HepG2 (cell line): ENCODE data around the gene CADM2. TPM values are rescaled to one million over a fixed set of nuclear protein-coding genes. Genes with fewer than 3 reads are reported as not detected.

Source experiments
- AGO1 ChIP-seq: fragments of 200-400 bp; formaldehyde crosslinking; IDR thresholded peaks from 2 replicates; pipeline ENCODE4 v1.6.1; 2017; ENCODE audit warnings: mild to moderate bottlenecking, low read depth, low read length, moderate library complexity; ENCODE audit not compliant: poor library complexity, severe bottlenecking
- AHR ChIP-seq: IDR thresholded peaks from 2 replicates; pipeline ENCODE4 v1.6.1; 2018; ENCODE audit warnings: missing genetic modification reagents, missing compliant biosample characterization
- ETV5 ChIP-seq: IDR thresholded peaks from 2 replicates; pipeline ENCODE4 v1.6.1; 2018; ENCODE audit warnings: missing biosample characterization, missing genetic modification reagents, inconsistent platforms, borderline replicate concordance
- KMT2B ChIP-seq: IDR thresholded peaks from 2 replicates; pipeline ENCODE4 v1.6.1; 2016; ENCODE audit warnings: missing genetic modification reagents, missing compliant biosample characterization
- PAF1 ChIP-seq: IDR thresholded peaks from 2 replicates; pipeline ENCODE4 v1.6.1; 2016; ENCODE audit warnings: missing genetic modification reagents, missing compliant biosample characterization
- PPARG ChIP-seq: conservative IDR thresholded peaks from 2 replicates; pipeline ENCODE4 v1.6.1; 2016; ENCODE audit warnings: missing biosample characterization, missing genetic modification reagents
- SP4 ChIP-seq: sonication (generic); formaldehyde crosslinking; IDR thresholded peaks from 2 replicates; pipeline ENCODE4 v1.8.1; 2023; ENCODE audit warnings: mild to moderate bottlenecking, missing genetic modification reagents
- TGIF2 ChIP-seq: IDR thresholded peaks from 2 replicates; pipeline ENCODE4 v1.6.1; 2016; ENCODE audit warnings: control low read depth, missing compliant biosample characterization
- ZKSCAN1 ChIP-seq: fragments of 150-350 bp; IDR thresholded peaks from 2 replicates; pipeline ENCODE4 v1.6.1; 2014; ENCODE audit warnings: low read length
- ZNF18 ChIP-seq: sonication (generic); formaldehyde crosslinking; IDR thresholded peaks from 2 replicates; pipeline ENCODE4 v1.8.0; 2022; ENCODE audit warnings: mild to moderate bottlenecking, missing genetic modification reagents; ENCODE audit not compliant: insufficient replicate concordance
- ZNF180 ChIP-seq: sonication (generic); formaldehyde crosslinking; IDR thresholded peaks from 2 replicates; pipeline ENCODE4 v1.4.0; 2020; ENCODE audit warnings: low read depth, missing genetic modification reagents, borderline replicate concordance
- ZNF256 ChIP-seq: sonication (generic); formaldehyde crosslinking; conservative IDR thresholded peaks from 2 replicates; pipeline ENCODE4 v1.4.0; 2020; ENCODE audit warnings: missing genetic modification reagents
- ZNF275 ChIP-seq: sonication (generic); formaldehyde crosslinking; IDR thresholded peaks from 2 replicates; pipeline ENCODE4 v1.8.0; 2022; ENCODE audit warnings: missing genetic modification reagents, mild to moderate bottlenecking, inconsistent platforms, borderline replicate concordance
- ZNF576 ChIP-seq: sonication (generic); formaldehyde crosslinking; IDR thresholded peaks from 2 replicates; pipeline ENCODE4 v1.4.0; 2020; ENCODE audit warnings: mild to moderate bottlenecking, missing genetic modification reagents
- ZNF644 ChIP-seq: IDR thresholded peaks from 2 replicates; pipeline ENCODE4 v1.6.1; 2016; ENCODE audit warnings: low read depth
- ZNF777 ChIP-seq: sonication (generic); formaldehyde crosslinking; IDR thresholded peaks from 2 replicates; pipeline ENCODE4 v1.4.0; 2020; ENCODE audit warnings: missing genetic modification reagents
- ZNF792 ChIP-seq: IDR thresholded peaks from 2 replicates; pipeline ENCODE4 v1.6.1; 2016
- polyA plus RNA-seq, 8 experiments: library from polyadenylated mRNA; depleted of rRNA in 3 of 8; stranded (reverse) in 7 of 8; unstranded in 1 of 8; fragments of >200 nt; fragmentation: Illumina TruSeq in 4 of 8; extraction: Trizol in 4 of 8; gene quantifications; 2 replicates each; pipeline versions ENCODE4 v1.2.1 to v1.2.3, GENCODE V29; 2011 to 2016; ENCODE audit warnings: low read depth in 4 of 8, missing spikeins in 1 of 8, mixed read lengths in 1 of 8; ENCODE audit not compliant: insufficient read depth in 1 of 8
- total RNA-seq, 5 experiments: library from RNA; depleted of rRNA; stranded (reverse); fragments of >200 nt; fragmentation: Illumina TruSeq; extraction: Trizol; gene quantifications; 2 replicates each; pipeline ENCODE4 v1.2.3, GENCODE V29; 2016; ENCODE audit warnings: low read depth in 1 of 5
- TF ChIP-seq, protein P1 (sequence below): sonication (generic); formaldehyde crosslinking; IDR thresholded peaks from 2 replicates; pipeline ENCODE4 v1.4.0; 2020; ENCODE audit warnings: mild to moderate bottlenecking, missing genetic modification reagents
- TF ChIP-seq, protein P2 (sequence below): IDR thresholded peaks from 2 replicates; pipeline ENCODE4 v1.6.1; 2016
- TF ChIP-seq, protein P3 (sequence below): IDR thresholded peaks from 2 replicates; pipeline ENCODE4 v1.6.1; 2016; ENCODE audit warnings: low read depth
- TF ChIP-seq, protein P4 (sequence below): sonication (generic); formaldehyde crosslinking; conservative IDR thresholded peaks from 2 replicates; pipeline ENCODE4 v1.4.0; 2020; ENCODE audit warnings: missing genetic modification reagents

The CADM2 gene
- total and polyA plus RNA-seq, 2 of the 13 experiments (the other 11 are each of a cell fraction or from before 2014, with no cell fraction given) = not detected

DNA sequence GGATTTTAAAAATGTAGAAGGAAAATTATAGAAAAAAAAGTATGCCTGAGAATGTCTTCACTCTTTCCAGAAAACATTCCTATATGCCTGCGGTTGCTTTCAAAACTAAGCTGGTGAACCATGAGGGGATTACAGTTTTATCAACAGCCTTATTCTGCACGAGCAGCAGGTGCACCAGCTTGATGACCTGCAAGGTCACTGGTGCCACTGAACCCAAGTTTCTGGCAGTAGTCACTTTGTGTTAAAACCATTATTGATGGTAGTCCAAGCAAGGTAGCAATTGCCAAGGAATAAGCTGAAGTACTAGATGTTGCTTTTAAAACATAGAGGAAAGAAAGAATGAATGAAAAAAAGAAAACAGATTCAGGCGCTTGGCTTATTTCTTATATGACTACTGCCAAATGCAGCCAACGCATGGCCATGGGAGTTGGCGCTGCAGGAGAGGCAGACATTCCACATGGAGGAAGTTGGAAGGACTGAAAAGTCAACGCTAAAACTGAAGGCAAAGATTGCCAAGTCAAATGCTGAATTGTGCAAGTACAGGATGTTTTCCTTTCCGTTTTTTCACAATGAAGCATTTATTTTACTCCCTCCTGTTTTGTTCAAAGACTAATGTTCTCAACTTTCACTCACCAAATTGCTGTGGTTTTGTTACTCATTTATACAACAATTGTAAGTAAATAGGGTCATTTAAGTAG, 601.4 kb downstream of the CADM2 start (continued):
- TF ChIP-seq, protein P1, sequence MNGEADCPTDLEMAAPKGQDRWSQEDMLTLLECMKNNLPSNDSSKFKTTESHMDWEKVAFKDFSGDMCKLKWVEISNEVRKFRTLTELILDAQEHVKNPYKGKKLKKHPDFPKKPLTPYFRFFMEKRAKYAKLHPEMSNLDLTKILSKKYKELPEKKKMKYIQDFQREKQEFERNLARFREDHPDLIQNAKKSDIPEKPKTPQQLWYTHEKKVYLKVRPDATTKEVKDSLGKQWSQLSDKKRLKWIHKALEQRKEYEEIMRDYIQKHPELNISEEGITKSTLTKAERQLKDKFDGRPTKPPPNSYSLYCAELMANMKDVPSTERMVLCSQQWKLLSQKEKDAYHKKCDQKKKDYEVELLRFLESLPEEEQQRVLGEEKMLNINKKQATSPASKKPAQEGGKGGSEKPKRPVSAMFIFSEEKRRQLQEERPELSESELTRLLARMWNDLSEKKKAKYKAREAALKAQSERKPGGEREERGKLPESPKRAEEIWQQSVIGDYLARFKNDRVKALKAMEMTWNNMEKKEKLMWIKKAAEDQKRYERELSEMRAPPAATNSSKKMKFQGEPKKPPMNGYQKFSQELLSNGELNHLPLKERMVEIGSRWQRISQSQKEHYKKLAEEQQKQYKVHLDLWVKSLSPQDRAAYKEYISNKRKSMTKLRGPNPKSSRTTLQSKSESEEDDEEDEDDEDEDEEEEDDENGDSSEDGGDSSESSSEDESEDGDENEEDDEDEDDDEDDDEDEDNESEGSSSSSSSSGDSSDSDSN = no peak
- TF ChIP-seq ZNF777 (CRISPR knock-in tag) (no peak), ZNF18 (CRISPR knock-in tag) (no peak), ZNF275 (CRISPR knock-in tag) (no peak), ZNF576 (CRISPR knock-in tag) (no peak), ZNF644 (CRISPR knock-in tag) (peak; percentile 81), PPARG (CRISPR knock-in tag) (peak; percentile 69; the same call in 1 of the 2 replicates), ZNF256 (no peak), AHR (no peak), PAF1 (CRISPR knock-in tag) (no peak), TGIF2 (CRISPR knock-in tag) (no peak), AGO1 (no peak), SP4 (no peak), ETV5 (peak; percentile 78; the same call in 1 of the 2 replicates), ZKSCAN1 (no peak), ZNF792 (CRISPR knock-in tag) (no peak), KMT2B (CRISPR knock-in tag) (no peak), ZNF180 (no peak)
- TF ChIP-seq, protein P2, sequence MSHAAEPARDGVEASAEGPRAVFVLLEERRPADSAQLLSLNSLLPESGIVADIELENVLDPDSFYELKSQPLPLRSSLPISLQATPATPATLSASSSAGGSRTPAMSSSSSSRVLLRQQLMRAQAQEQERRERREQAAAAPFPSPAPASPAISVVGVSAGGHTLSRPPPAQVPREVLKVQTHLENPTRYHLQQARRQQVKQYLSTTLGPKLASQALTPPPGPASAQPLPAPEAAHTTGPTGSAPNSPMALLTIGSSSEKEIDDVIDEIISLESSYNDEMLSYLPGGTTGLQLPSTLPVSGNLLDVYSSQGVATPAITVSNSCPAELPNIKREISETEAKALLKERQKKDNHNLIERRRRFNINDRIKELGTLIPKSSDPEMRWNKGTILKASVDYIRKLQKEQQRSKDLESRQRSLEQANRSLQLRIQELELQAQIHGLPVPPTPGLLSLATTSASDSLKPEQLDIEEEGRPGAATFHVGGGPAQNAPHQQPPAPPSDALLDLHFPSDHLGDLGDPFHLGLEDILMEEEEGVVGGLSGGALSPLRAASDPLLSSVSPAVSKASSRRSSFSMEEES (CRISPR knock-in tag) = 0 out of 2 replicates have a peak, but pooled peaks have one; percentile 26
- TF ChIP-seq, protein P3, sequence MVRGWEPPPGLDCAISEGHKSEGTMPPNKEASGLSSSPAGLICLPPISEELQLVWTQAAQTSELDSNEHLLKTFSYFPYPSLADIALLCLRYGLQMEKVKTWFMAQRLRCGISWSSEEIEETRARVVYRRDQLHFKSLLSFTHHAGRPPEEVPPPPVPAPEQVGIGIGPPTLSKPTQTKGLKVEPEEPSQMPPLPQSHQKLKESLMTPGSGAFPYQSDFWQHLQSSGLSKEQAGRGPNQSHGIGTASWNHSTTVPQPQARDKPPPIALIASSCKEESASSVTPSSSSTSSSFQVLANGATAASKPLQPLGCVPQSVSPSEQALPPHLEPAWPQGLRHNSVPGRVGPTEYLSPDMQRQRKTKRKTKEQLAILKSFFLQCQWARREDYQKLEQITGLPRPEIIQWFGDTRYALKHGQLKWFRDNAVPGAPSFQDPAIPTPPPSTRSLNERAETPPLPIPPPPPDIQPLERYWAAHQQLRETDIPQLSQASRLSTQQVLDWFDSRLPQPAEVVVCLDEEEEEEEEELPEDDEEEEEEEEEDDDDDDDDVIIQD (CRISPR knock-in tag) = no peak
- TF ChIP-seq, protein P4, sequence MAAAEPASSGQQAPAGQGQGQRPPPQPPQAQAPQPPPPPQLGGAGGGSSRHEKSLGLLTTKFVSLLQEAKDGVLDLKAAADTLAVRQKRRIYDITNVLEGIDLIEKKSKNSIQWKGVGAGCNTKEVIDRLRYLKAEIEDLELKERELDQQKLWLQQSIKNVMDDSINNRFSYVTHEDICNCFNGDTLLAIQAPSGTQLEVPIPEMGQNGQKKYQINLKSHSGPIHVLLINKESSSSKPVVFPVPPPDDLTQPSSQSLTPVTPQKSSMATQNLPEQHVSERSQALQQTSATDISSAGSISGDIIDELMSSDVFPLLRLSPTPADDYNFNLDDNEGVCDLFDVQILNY (CRISPR knock-in tag) = no peak
